ENCODE data around the gene KSR2.

DNA sequence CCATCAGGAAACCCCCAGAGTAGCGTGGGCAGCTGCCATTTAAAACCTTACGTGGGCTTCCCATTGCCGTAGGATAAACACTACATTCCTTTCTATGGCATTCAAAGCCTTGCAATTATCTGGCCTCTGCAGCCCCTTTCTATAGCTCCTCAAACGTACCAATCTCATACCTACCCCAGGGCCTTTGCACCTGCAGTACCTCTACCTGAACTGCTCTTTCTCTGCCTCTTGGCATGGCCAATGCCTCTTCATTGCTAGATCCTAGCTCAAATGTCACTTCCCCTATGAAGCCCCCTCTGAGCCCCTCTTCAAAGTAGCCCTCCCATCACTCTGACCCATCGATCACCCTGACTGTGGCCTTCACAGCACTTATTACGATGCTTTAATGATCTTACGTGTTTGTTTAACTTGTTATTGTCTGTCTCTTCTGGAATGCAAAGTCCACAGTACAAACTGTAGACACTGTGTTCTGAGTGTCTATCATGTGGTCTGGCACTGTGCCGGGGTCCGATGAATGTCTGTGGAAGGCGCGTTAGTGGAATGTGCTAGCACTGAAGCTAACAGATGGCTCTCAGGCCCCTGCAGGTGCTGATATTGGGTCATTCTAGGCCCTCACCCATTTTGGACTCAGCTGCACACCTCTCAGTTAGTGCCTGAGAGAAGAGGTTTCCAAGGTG is 450.1 kb downstream of the KSR2 start:
- TF ChIP-seq YY1 (IDR thresholded peaks at IDR 0.05; ENCODE audit: insufficient read depth, insufficient read length) (no peak), ZNF274 (IDR thresholded peaks at IDR 0.05; ENCODE audit: low read depth, low read length) (no peak), SUZ12 (IDR thresholded peaks at IDR 0.05; ENCODE audit: extremely low read depth, insufficient read depth, insufficient read length) (no peak)
